H9 (cell line): ENCODE results near the gene ADSS1. TPM values are rescaled to one million over a fixed set of nuclear protein-coding genes. Genes with fewer than 3 reads are reported as not detected.
A peak's percentile ranks its signal among the peaks of the same experiment; 100 is the strongest.

Experiments
- DNase-seq: peaks from one replicate; pipeline ENCODE4 v3.0.0-alpha.2; 2017
- H2AFZ ChIP-seq: one replicate; pipeline ENCODE4 v1.6.1; 2013; ENCODE audit warnings: mild to moderate bottlenecking, low read length, control low read depth, moderate library complexity
- H2AK5ac ChIP-seq: 2 replicates; pipeline ENCODE4 v1.6.1; 2013; ENCODE audit warnings: low read length, control low read depth, mixed read lengths; ENCODE audit not compliant: insufficient read length
- H2BK120ac ChIP-seq: one replicate; pipeline ENCODE4 v1.6.1; 2013; ENCODE audit warnings: low read depth, mild to moderate bottlenecking, low read length, control low read depth, inconsistent platforms; ENCODE audit not compliant: poor library complexity, severe bottlenecking
- H2BK12ac ChIP-seq: 2 replicates; pipeline ENCODE4 v1.6.1; 2013; ENCODE audit warnings: low read length, control low read depth, mixed read lengths, low read depth; ENCODE audit not compliant: insufficient read length
- H2BK15ac ChIP-seq: 2 replicates; pipeline ENCODE4 v1.6.1; 2013; ENCODE audit warnings: low read depth, low read length, control low read depth
- H2BK20ac ChIP-seq: one replicate; pipeline ENCODE4 v1.6.1; 2013; ENCODE audit warnings: low read depth, mild to moderate bottlenecking, low read length, control low read depth, inconsistent platforms; ENCODE audit not compliant: poor library complexity, severe bottlenecking
- H2BK5ac ChIP-seq: 2 replicates; pipeline ENCODE4 v1.6.1; 2013; ENCODE audit warnings: low read length, control low read depth, mixed read lengths; ENCODE audit not compliant: insufficient read length
- H3K14ac ChIP-seq: 2 replicates; pipeline ENCODE4 v1.6.1; 2013; ENCODE audit warnings: low read length, control low read depth; ENCODE audit not compliant: insufficient read depth
- H3K18ac ChIP-seq: 2 replicates; pipeline ENCODE4 v1.6.1; 2013; ENCODE audit warnings: low read depth, mild to moderate bottlenecking, mixed read lengths, low read length, control low read depth; ENCODE audit not compliant: insufficient read length
- H3K23ac ChIP-seq: 2 replicates; pipeline ENCODE4 v1.6.1; 2013; ENCODE audit warnings: low read length, control low read depth, mixed read lengths, low read depth; ENCODE audit not compliant: insufficient read length
- H3K23me2 ChIP-seq: 2 replicates; pipeline ENCODE4 v1.6.1; 2013; ENCODE audit warnings: low read depth, mild to moderate bottlenecking, mixed read lengths, low read length, control low read depth; ENCODE audit not compliant: insufficient read length, poor library complexity, severe bottlenecking
- H3K27ac ChIP-seq: 2 replicates; pipeline ENCODE4 v1.5.1; 2013; ENCODE audit warnings: low read length, control low read depth, mixed read lengths, low read depth; ENCODE audit not compliant: insufficient read length
- H3K27me3 ChIP-seq: 2 replicates; pipeline ENCODE4 v1.6.1; 2013; ENCODE audit warnings: low read length, control low read depth, inconsistent platforms; ENCODE audit not compliant: insufficient read depth
- H3K4ac ChIP-seq: 2 replicates; pipeline ENCODE4 v1.6.1; 2013; ENCODE audit warnings: low read depth, mild to moderate bottlenecking, control low read depth, inconsistent platforms, low read length, moderate library complexity
- H3K4me1 ChIP-seq: 2 replicates; pipeline ENCODE4 v1.6.1; 2013; ENCODE audit warnings: low read length, control low read depth, inconsistent platforms; ENCODE audit not compliant: insufficient read depth
- H3K4me2 ChIP-seq: 2 replicates; pipeline ENCODE4 v1.6.1; 2013; ENCODE audit warnings: low read length, control low read depth, mixed read lengths; ENCODE audit not compliant: insufficient read length, insufficient read depth
- H3K56ac ChIP-seq: 2 replicates; pipeline ENCODE4 v1.6.1; 2013; ENCODE audit warnings: low read depth, mild to moderate bottlenecking, mixed read lengths, low read length, control low read depth; ENCODE audit not compliant: insufficient read length
- H3K79me1 ChIP-seq: 2 replicates; pipeline ENCODE4 v1.6.1; 2013; ENCODE audit warnings: low read depth, mild to moderate bottlenecking, moderate library complexity, low read length, control low read depth, inconsistent platforms; ENCODE audit not compliant: insufficient read depth, poor library complexity, severe bottlenecking
- H3K79me2 ChIP-seq: 2 replicates; pipeline ENCODE4 v1.6.1; 2013; ENCODE audit warnings: low read length, control low read depth, inconsistent platforms; ENCODE audit not compliant: insufficient read depth
- H3K9ac ChIP-seq: 2 replicates; pipeline ENCODE4 v1.6.1; 2013; ENCODE audit warnings: low read length, control low read depth, mixed read lengths; ENCODE audit not compliant: insufficient read length; ENCODE audit errors: extremely low read depth
- H3K9me3 ChIP-seq: one replicate; pipeline ENCODE4 v1.6.1; 2013; ENCODE audit warnings: low read depth, low read length, inconsistent platforms; ENCODE audit not compliant: control insufficient read depth
- H3T11ph ChIP-seq: one replicate; pipeline ENCODE4 v1.6.1; 2013; ENCODE audit warnings: mild to moderate bottlenecking, low read length, control low read depth, inconsistent platforms
- H4K20me1 ChIP-seq: one replicate; pipeline ENCODE4 v1.6.1; 2013; ENCODE audit not compliant: control insufficient read depth, insufficient read length, insufficient read depth
- H4K5ac ChIP-seq: 2 replicates; pipeline ENCODE4 v1.6.1; 2013; ENCODE audit warnings: low read depth, mild to moderate bottlenecking, mixed read lengths, low read length, control low read depth; ENCODE audit not compliant: insufficient read length
- H4K8ac ChIP-seq: replicated peaks from 2 replicates; pipeline ENCODE4 v1.6.1; 2013; ENCODE audit warnings: low read length, control low read depth, mixed read lengths, low read depth; ENCODE audit not compliant: insufficient read length
- H4K91ac ChIP-seq: 2 replicates; pipeline ENCODE4 v1.6.1; 2013; ENCODE audit warnings: low read depth, mild to moderate bottlenecking, moderate library complexity, mixed read lengths, low read length, control low read depth; ENCODE audit not compliant: insufficient read length
- H3K27ac Mint-ChIP-seq, 3 experiments: 2 replicates in 2 of 3; 3 replicates in 1 of 3; pipeline ENCODE4 v1.8.0; 2020 to 2021; ENCODE audit warnings: mixed read lengths in 3 of 3, mild to moderate bottlenecking in 1 of 3, moderate library complexity in 1 of 3
- H3K27me3 Mint-ChIP-seq: 2 replicates; pipeline ENCODE4 v1.8.0; 2021; ENCODE audit warnings: low read depth, mild to moderate bottlenecking, moderate library complexity, mixed read lengths
- H3K36me3 Mint-ChIP-seq, 3 experiments: 2 replicates in 2 of 3; 3 replicates in 1 of 3; pipeline ENCODE4 v1.8.0; 2020 to 2021; ENCODE audit warnings: low read depth in 3 of 3, mixed read lengths in 3 of 3; ENCODE audit not compliant: insufficient read depth in 1 of 3
- H3K4me1 Mint-ChIP-seq, 2 experiments: 2 replicates each; pipeline ENCODE4 v1.8.0; 2020; ENCODE audit warnings: mixed read lengths in 2 of 2
- H3K4me3 Mint-ChIP-seq, 2 experiments: 2 replicates in 1 of 2; 3 replicates in 1 of 2; pipeline ENCODE4 v1.8.0; 2020 to 2021; ENCODE audit warnings: mild to moderate bottlenecking in 2 of 2, mixed read lengths in 2 of 2, moderate library complexity in 1 of 2
- H3K9me3 Mint-ChIP-seq, 2 experiments: 2 replicates in 1 of 2; 3 replicates in 1 of 2; pipeline ENCODE4 v1.8.0; 2020; ENCODE audit warnings: mild to moderate bottlenecking in 2 of 2, mixed read lengths in 2 of 2, moderate library complexity in 1 of 2
- WGBS: extraction: QIAGEN DNeasy Blood & Tissue Kit; methylation state at CpG from one replicate; pipeline ENCODE4 v1.1.7; 2013; ENCODE audit warnings: missing lambda C conversion rate, low lambda C conversion rate, mixed read lengths; ENCODE audit not compliant: insufficient read length; ENCODE audit errors: extremely low coverage; 5-methylcytosine and 5-hydroxymethylcytosine counted together
- total RNA-seq: library from RNA; stranded (reverse); gene quantifications from 2 replicates; pipeline ENCODE4 v1.2.1, GENCODE V29; 2021
- TF ChIP-seq, protein P1 (sequence below): fragments of 200-600 bp; sonication (generic); conservative IDR thresholded peaks from 3 replicates; pipeline ENCODE4 v1.8.0; 2021; ENCODE audit warnings: antibody characterized with exemption, mild to moderate bottlenecking

The ADSS1 gene
- total RNA-seq, 1 experiment from 2014 or later = 8.5 TPM

GRCh38 chr14:104730487-104730886 is 6.5 kb downstream of the ADSS1 start:
- no peak overlapping the region for H3K4me2 ChIP-seq
- no CpG with 5 or more reads among the region's 5 CpGs for WGBS
- peaks cover 0 to 3% (median 0%) of the 10 kb centered on the region in 3 experiments; a peak in 2 of 7 replicates for H3K36me3 Mint-ChIP-seq
- H2BK5ac ChIP-seq = no peak overlapping the region
- H3K9me3 Mint-ChIP-seq = peaks cover 0 to 3% of the 10 kb centered on the region in 2 experiments; a peak in 1 of 5 replicates
- peaks cover 24% of the 10 kb centered on the region for H3K27me3 Mint-ChIP-seq
- H3K27me3 ChIP-seq = no peaks in the 10 kb centered on the region; the same call in 1 of the 2 replicates
- H4K91ac ChIP-seq = no peak overlapping the region
- H2BK12ac ChIP-seq = no peak overlapping the region
- no peak overlapping the region for H4K5ac ChIP-seq
- H4K20me1 ChIP-seq = peaks cover 2% of the 10 kb centered on the region
- no peaks in the 10 kb centered on the region for H3K9me3 ChIP-seq
- H3K4me1 ChIP-seq = no peaks in the 10 kb centered on the region
- no peak overlapping the region for H3K18ac ChIP-seq
- no peak overlapping the region for H3K23ac ChIP-seq
- peaks cover 1 to 2% of the 10 kb centered on the region in 2 experiments; a peak in 3 of 4 replicates for H3K4me1 Mint-ChIP-seq
- H2BK20ac ChIP-seq = no peak overlapping the region
- peak overlapping the region in 1 of 2 experiments; percentile 14; a peak in 1 of 5 replicates for H3K4me3 Mint-ChIP-seq
- no peak overlapping the region for H3K4ac ChIP-seq
- no peak overlapping the region for H3K27ac ChIP-seq
- no peak overlapping the region for H2BK15ac ChIP-seq
- H3K27ac Mint-ChIP-seq = no peak overlapping the region
- no peaks in the 10 kb centered on the region for H3K79me1 ChIP-seq
- H3K56ac ChIP-seq = no peak overlapping the region
- H3K14ac ChIP-seq = no peak overlapping the region
- no peak overlapping the region for H2BK120ac ChIP-seq
- no peak for DNase-seq
- no peak overlapping the region for H4K8ac ChIP-seq
- H3K23me2 ChIP-seq = no peaks in the 10 kb centered on the region
- H3K79me2 ChIP-seq = no peaks in the 10 kb centered on the region
- H3K9ac ChIP-seq = no peak overlapping the region
- no peak overlapping the region for H2AK5ac ChIP-seq
- H2AFZ ChIP-seq = no peak overlapping the region
- TF ChIP-seq, protein P1, sequence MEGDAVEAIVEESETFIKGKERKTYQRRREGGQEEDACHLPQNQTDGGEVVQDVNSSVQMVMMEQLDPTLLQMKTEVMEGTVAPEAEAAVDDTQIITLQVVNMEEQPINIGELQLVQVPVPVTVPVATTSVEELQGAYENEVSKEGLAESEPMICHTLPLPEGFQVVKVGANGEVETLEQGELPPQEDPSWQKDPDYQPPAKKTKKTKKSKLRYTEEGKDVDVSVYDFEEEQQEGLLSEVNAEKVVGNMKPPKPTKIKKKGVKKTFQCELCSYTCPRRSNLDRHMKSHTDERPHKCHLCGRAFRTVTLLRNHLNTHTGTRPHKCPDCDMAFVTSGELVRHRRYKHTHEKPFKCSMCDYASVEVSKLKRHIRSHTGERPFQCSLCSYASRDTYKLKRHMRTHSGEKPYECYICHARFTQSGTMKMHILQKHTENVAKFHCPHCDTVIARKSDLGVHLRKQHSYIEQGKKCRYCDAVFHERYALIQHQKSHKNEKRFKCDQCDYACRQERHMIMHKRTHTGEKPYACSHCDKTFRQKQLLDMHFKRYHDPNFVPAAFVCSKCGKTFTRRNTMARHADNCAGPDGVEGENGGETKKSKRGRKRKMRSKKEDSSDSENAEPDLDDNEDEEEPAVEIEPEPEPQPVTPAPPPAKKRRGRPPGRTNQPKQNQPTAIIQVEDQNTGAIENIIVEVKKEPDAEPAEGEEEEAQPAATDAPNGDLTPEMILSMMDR = no peak
- no peak overlapping the region for H3T11ph ChIP-seq
